Rectal smooth muscle tissue (tissue), 1 donor: ENCODE measurements around the gene ANO3.

Experiments
- H3K27ac ChIP-seq: one replicate; pipeline ENCODE4 v1.7.0; 2013; ENCODE audit warnings: low read depth, low read length, inconsistent platforms
- H3K27me3 ChIP-seq: one replicate; pipeline ENCODE4 v1.7.0; 2013; ENCODE audit warnings: low read length; ENCODE audit not compliant: control insufficient read depth, insufficient read depth
- H3K36me3 ChIP-seq: one replicate; pipeline ENCODE4 v1.7.0; 2013; ENCODE audit warnings: low read length; ENCODE audit not compliant: control insufficient read depth, insufficient read depth
- H3K4me1 ChIP-seq: one replicate; pipeline ENCODE4 v1.7.0; 2013; ENCODE audit warnings: low read length; ENCODE audit not compliant: control insufficient read depth, insufficient read depth
- H3K4me3 ChIP-seq: one replicate; pipeline ENCODE4 v1.7.0; 2013; ENCODE audit warnings: low read length
- H3K9ac ChIP-seq: one replicate; pipeline ENCODE4 v1.7.0; 2013; ENCODE audit warnings: low read length

The ANO3 gene

DNA sequence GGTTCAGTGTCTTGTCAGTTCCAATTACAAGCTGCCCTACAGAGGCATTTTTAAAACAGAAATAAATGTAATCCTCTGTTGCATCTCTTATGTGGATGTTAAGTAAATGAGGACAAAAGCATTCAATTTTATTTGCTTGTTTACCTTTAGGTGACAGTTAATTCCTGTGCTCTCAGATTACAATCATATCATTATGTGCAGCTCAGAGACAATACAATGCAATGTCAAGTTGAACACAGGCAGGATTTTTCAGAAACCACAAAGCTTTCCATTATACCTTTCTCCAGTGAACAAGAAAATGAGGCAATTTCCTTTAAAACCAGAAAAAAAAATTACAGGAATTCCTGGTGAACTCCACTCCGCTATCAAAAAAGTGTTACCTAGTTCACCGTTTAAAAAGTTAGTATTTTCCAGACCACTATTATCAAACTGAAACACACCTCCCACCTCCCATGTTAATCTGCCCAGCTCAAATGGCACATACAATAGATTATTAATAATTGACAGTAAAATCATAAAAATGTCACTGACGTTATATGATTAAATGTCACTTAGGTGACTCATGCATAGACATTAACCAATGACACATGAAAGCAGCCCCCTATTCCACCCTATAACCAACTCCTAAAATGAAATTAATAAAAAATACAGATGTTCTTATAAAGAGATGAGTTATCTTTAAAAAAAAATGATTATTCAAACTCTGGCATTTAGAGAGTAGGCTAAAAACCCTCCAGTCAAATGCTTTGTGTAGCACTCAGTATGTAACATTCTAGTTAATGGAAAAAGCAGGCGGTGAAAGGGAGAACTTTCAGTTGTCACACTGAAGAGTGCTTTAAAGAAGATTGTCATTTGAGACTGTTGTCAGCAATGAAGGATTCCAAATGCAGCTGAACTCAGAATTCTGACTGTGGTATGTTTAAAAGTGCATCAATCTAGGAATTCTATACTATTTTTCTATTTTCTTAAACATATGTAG, 141.6 kb downstream of the ANO3 start:
- no peaks in the 10 kb centered on the region for H3K36me3 ChIP-seq
- no peak overlapping the region for H3K4me3 ChIP-seq
- H3K27ac ChIP-seq, result no peak overlapping the region
- no peaks in the 10 kb centered on the region for H3K4me1 ChIP-seq
- no peak overlapping the region for H3K9ac ChIP-seq
- no peaks in the 10 kb centered on the region for H3K27me3 ChIP-seq

DNA sequence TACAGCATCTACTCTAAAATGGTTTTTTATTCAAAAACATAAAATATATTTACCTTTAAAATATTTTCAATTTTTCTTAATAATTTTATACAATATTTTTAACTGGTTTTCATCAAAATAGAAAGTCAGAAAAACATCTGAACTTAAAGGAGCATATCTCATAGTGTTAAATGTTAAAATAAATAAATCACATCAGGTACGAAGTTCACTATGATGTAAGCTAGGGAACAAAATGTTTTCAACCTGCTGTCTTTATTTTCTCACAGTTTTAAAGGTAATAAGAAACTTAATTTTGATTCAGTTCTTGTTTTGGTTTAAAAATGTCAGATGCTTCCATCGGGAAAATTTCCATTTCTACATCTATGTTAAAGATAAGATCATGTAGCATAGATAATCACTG, 142.5 kb downstream of the ANO3 start:
- no peak overlapping the region for H3K27ac ChIP-seq
- H3K4me1 ChIP-seq, result no peaks in the 10 kb centered on the region
- H3K36me3 ChIP-seq, result no peaks in the 10 kb centered on the region
- H3K9ac ChIP-seq, result no peak overlapping the region
- H3K27me3 ChIP-seq, result no peaks in the 10 kb centered on the region
- H3K4me3 ChIP-seq, result no peak overlapping the region

DNA sequence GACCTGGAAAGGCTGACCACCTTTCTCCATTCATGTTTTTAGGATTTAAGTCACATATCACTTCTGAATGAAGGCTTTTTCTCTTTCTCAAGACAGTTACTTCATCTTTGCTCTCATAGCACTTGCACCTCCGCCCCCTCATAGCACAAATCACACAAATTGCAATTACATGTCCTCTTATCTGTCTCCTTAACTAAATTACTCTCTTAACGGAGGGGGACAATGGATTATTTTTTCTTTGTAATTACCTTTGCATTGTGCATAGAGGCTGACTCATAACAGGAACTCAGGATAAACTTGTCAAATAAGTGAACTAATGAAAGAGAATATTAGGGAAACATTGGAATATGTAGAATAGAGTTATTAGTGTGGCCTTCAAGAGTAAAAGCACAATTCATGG, 145.5 kb downstream of the ANO3 start:
- no peaks in the 10 kb centered on the region for H3K4me1 ChIP-seq
- H3K27me3 ChIP-seq, result no peaks in the 10 kb centered on the region
- H3K27ac ChIP-seq, result no peak overlapping the region
- no peak overlapping the region for H3K9ac ChIP-seq
- no peaks in the 10 kb centered on the region for H3K36me3 ChIP-seq
- no peak overlapping the region for H3K4me3 ChIP-seq

DNA sequence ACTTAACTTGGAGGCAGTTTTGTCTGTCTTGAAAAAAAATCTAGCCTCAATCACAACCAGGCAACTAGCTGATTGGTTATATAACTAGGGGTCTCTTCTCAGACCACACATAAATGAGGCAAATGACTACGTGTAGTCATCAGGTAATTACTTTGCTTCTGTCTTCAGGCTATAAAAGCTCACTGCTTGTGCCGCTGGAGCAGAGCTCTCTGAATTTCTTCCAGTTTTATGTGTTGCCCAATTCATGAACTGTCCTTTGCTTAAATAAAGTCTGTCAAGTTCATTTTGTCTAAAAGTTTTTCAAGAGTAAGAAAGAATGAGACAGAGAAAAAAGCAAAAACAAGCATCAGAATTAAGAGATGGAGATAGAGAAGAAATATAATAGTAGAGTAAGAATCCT, 146.8 kb downstream of the ANO3 start:
- H3K27ac ChIP-seq, result no peak overlapping the region
- H3K4me3 ChIP-seq, result no peak overlapping the region
- H3K9ac ChIP-seq, result no peak overlapping the region
- no peaks in the 10 kb centered on the region for H3K36me3 ChIP-seq
- no peaks in the 10 kb centered on the region for H3K4me1 ChIP-seq
- H3K27me3 ChIP-seq, result no peaks in the 10 kb centered on the region

DNA sequence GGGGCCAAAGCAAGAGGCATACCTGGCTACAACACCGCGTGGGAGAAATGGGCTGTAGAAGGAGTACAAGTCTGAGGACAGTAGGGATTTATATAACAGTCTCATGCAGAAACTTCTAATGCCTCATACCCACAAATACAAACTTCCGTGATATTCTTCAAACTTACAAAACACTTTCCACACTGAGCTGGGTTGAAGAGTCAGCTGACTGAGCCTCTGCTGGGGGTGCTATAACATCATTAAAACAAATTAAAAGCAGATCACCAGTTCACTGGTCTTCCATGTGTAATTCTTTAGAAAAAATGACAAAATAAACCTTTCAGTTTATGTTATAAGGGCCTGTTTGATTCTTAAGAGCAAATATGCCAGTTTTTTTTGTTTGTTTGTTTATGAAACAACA, 148.1 kb downstream of the ANO3 start:
- no peak overlapping the region for H3K27ac ChIP-seq

DNA sequence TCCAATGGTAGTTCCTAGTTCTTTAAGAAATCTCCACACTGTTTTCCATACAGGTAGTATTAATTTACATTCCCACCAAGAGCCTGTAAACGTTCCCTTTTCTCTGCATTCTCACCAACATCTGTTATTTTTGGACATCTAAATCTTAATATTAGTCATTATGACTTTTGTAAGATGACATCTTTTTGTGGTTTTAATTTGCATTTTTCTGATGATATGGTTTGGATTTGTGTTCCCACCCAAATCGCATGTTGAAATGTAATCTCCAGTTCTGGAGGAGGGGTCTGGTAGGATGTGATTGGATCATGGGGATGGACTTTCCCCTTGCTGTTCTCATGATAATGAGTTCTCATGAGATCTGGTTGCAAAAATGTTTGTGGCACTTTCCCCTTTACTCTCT, 151.2 kb downstream of the ANO3 start:
- H3K9ac ChIP-seq, result no peak overlapping the region
- no peaks in the 10 kb centered on the region for H3K4me1 ChIP-seq
- no peak overlapping the region for H3K27ac ChIP-seq
- H3K27me3 ChIP-seq, result no peaks in the 10 kb centered on the region
- no peak overlapping the region for H3K4me3 ChIP-seq
- H3K36me3 ChIP-seq, result no peaks in the 10 kb centered on the region

More for the DNA sequence above, 148.1 kb downstream of the ANO3 start:
- Histone ChIP-seq H3K4me1 (no peaks in the 10 kb centered on the region), H3K9ac (no peak overlapping the region), H3K4me3 (no peak overlapping the region), H3K27me3 (no peaks in the 10 kb centered on the region), H3K36me3 (no peaks in the 10 kb centered on the region)

DNA sequence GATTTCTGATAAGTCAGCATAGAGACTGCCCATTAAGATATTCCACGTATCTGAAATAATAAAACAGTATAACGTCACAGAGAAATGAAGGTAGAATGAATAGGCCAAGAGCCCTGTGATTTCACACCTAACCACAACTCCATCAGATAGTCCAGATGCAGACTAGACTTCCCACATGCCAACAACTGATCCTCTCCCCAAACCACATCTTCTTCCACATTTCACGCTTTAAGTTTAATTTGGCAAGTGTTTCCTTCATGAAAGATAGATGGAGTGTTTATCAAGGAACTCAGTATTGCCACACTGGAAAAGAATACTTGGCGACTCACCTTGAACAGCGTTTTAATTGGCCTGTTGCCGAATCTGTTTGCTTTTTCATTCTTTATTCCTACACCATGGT, 158.6 kb downstream of the ANO3 start:
- Histone ChIP-seq H3K9ac (no peak overlapping the region), H3K4me3 (no peak overlapping the region), H3K27me3 (no peaks in the 10 kb centered on the region), H3K36me3 (no peaks in the 10 kb centered on the region), H3K27ac (no peak overlapping the region), H3K4me1 (no peaks in the 10 kb centered on the region)

DNA sequence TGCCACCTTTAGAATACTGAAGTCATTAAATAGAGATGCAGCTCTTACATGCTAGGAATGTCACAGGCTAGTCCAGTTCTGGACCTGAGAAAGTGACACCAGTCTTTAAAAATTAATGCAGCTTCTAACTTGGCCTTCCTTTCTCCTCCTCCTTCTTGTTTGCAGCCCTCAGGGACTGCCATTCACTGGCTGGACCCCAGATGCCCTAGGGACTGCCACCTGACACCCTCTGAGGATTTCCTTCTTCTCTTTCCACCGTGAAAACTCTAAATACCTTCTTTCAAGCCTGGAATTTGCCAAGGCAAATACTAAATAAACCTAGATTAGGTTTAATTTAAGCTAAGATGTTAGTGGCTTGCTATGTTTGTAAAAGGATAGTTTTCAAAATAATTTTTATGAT, 161.7 kb downstream of the ANO3 start:
- no peak overlapping the region for H3K27ac ChIP-seq
- no peak overlapping the region for H3K9ac ChIP-seq
- no peak overlapping the region for H3K4me3 ChIP-seq
- no peaks in the 10 kb centered on the region for H3K4me1 ChIP-seq
- H3K27me3 ChIP-seq, result no peaks in the 10 kb centered on the region
- H3K36me3 ChIP-seq, result no peaks in the 10 kb centered on the region

DNA sequence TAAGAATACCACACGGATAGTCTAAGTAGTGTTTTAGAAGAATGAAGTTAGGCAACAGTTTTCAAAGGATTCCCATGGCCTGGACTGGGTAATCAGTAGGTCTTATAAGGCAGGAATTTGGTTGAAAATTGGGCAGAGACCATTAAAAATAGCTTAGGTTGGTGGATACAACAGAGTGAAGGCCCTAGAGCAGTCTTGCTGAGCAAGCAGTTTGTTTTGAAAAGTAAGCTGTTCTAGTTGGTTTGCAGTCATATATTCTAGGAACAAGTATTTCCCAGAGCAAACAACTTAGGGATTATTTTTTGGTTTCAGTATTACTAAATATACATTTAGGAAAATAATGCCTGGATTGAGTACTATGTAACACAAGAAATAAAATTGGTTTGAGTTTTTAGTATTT, 175.3 kb downstream of the ANO3 start:
- no peaks in the 10 kb centered on the region for H3K27me3 ChIP-seq
- H3K27ac ChIP-seq, result no peak overlapping the region
- H3K4me1 ChIP-seq, result no peaks in the 10 kb centered on the region
- H3K4me3 ChIP-seq, result no peak overlapping the region
- no peak overlapping the region for H3K9ac ChIP-seq
- H3K36me3 ChIP-seq, result no peaks in the 10 kb centered on the region

DNA sequence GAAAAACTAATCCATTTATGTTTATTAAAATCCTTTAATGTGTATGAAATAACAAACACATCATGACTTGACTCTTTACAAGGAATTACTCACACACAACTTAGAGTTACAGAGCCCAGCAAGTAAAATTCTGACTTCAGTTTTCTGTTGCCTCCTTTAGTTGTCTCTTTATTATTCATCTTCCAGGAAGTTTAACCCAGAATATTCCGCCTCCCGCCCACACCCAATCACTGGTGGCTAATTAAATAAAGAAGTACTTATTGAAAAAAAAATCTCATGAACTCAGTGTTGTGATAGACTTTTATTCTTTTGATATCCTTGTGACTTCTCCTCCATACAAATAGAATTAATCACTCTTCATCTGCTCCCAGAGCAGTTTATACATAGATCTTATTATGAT, 178.2 kb downstream of the ANO3 start:
- no peaks in the 10 kb centered on the region for H3K36me3 ChIP-seq
- H3K9ac ChIP-seq, result no peak overlapping the region
- no peak overlapping the region for H3K27ac ChIP-seq
- no peaks in the 10 kb centered on the region for H3K27me3 ChIP-seq
- no peaks in the 10 kb centered on the region for H3K4me1 ChIP-seq
- H3K4me3 ChIP-seq, result no peak overlapping the region

DNA sequence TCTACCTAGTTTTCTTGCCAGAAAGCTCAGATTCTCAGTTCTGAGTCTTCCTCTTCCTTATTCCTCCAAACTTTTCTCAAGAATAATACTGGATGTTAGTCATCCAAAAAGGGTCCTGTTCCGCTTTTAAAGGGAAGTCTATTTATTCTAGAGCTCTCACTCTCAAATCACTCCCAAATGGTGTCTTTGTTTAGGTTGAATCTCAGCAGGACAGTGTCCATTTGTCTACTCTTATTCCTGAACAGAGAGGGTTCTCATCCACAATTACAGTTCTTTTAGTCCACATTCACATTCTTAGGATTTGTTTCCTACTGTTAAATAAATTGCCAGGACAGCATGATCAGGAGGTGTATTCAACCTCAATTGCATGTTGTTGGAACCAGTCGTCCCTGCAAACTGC, 178.8 kb downstream of the ANO3 start:
- Histone ChIP-seq H3K4me3 (no peak overlapping the region), H3K4me1 (no peaks in the 10 kb centered on the region), H3K36me3 (no peaks in the 10 kb centered on the region), H3K9ac (no peak overlapping the region), H3K27ac (no peak overlapping the region), H3K27me3 (no peaks in the 10 kb centered on the region)

DNA sequence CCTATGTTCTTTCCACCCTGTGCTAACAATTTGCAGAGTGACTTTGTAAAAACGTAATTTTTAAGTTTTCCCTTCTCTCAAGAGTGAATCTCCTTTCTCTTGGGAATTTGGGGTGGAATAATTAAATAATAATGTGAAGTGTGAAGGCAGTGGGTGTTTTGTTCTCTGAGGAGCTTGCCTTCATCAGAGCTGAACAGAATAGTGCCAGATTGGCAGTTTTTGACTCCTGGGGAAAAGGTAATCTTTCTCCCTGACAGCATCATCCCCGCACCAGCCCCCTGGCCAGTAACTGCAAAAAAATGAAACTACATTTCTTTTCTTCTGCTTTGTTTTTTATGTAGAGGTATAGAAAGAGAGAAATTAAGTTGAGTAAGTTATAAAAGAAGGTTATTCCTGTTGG, 180.3 kb downstream of the ANO3 start:
- no peaks in the 10 kb centered on the region for H3K4me1 ChIP-seq
- H3K9ac ChIP-seq, result no peak overlapping the region
- no peak overlapping the region for H3K4me3 ChIP-seq
- no peaks in the 10 kb centered on the region for H3K27me3 ChIP-seq
- no peak overlapping the region for H3K27ac ChIP-seq
- no peaks in the 10 kb centered on the region for H3K36me3 ChIP-seq

DNA sequence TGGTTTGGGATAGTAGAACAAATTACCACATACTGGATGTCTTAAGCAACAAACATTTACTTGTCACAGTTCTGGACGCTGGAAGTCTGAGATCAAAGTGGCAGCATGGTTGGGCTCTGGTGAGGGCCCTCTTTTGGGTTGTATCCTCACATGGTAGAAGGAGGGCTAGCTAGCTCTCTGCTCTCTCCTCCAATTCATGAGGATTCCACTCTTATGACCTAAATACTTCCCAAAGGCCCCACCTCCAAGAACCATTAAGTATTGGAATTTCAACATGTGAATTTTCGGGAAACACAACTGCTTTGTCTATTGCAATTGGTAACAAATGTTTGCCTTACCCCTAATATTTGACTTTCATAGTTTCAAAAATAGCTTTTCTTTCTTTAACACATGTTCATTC, 187.5 kb downstream of the ANO3 start:
- no peaks in the 10 kb centered on the region for H3K36me3 ChIP-seq
- no peak overlapping the region for H3K27ac ChIP-seq
- H3K4me1 ChIP-seq, result no peaks in the 10 kb centered on the region
- H3K4me3 ChIP-seq, result no peak overlapping the region
- H3K9ac ChIP-seq, result no peak overlapping the region
- no peaks in the 10 kb centered on the region for H3K27me3 ChIP-seq
